GM11168 (cell line): ENCODE data around the gene ATXN1L.
"Not testable (repeated sequence)": the region's sequence is repeated elsewhere in the genome, so short reads cannot be mapped to it uniquely, and the experiment has no call there.

Experiments
- in situ Hi-C: fragments of 300-500 bp; cut with MboI; formaldehyde crosslinking; loops from one replicate; pipeline ENCODE4 v1.12.0; 2022; ENCODE audit warnings: low sequenced_read_pairs; ENCODE audit not compliant: unreplicated experiment

Gene ATXN1L

GRCh38 chr16:71845639-71846430 is at the start of gene ATXN1L:
Gene ATXN1L, plus strand, starts transcription at chr16:71845976. Its CDS starts 3,765 bp downstream, at chr16:71849741.
- in situ Hi-C loops = no loop called here

GRCh38 chr16:71796501-71797097 is 49.2 kb upstream of the ATXN1L start:
- in situ Hi-C loops = no loop called here

GRCh38 chr16:71803305-71803690 is 42.5 kb upstream of the ATXN1L start:
- in situ Hi-C loops = no loop called here

GRCh38 chr16:71807905-71808592 is 37.7 kb upstream of the ATXN1L start:
- in situ Hi-C loops = no loop called here

- in situ Hi-C loops = no loop called here
These were observed 37.0 kb upstream of the ATXN1L start, which contains the start of gene AP1G1 for GRCh38 chr16:71808593-71809459. Gene AP1G1, minus strand, starts transcription at chr16:71808834. Its CDS starts 19,355 bp downstream, at chr16:71789479.

GRCh38 chr16:71810155-71810530 is 35.6 kb upstream of the ATXN1L start:
- in situ Hi-C loops = not testable (repeated sequence)

GRCh38 chr16:71811261-71811803 is 34.4 kb upstream of the ATXN1L start:
- in situ Hi-C loops = no loop called here

GRCh38 chr16:71817155-71817500 is 28.6 kb upstream of the ATXN1L start:
- in situ Hi-C loops = not testable (repeated sequence)

GRCh38 chr16:71826533-71827017 is 19.2 kb upstream of the ATXN1L start:
- in situ Hi-C loops = no loop called here

GRCh38 chr16:71830359-71830758 is 15.4 kb upstream of the ATXN1L start:
- in situ Hi-C loops = no loop called here

- in situ Hi-C loops = not testable (repeated sequence)
These were observed 14.1 kb upstream of the ATXN1L start for GRCh38 chr16:71831698-71832097.

GRCh38 chr16:71832112-71832511 is 13.7 kb upstream of the ATXN1L start:
- in situ Hi-C loops = not testable (repeated sequence)

GRCh38 chr16:71834291-71834690 is 11.5 kb upstream of the ATXN1L start:
- in situ Hi-C loops = no loop called here

GRCh38 chr16:71837150-71837549 is 8.6 kb upstream of the ATXN1L start:
- in situ Hi-C loops = no loop called here

GRCh38 chr16:71840052-71840451 is 5.7 kb upstream of the ATXN1L start:
- in situ Hi-C loops = no loop called here

- in situ Hi-C loops = no loop called here
These were observed 2.2 kb upstream of the ATXN1L start for GRCh38 chr16:71843572-71843971.

- in situ Hi-C loops = no loop called here
These were observed 655 bp downstream of the ATXN1L start for GRCh38 chr16:71846431-71846830.

GRCh38 chr16:71847096-71847495 is 1.3 kb downstream of the ATXN1L start:
- in situ Hi-C loops = no loop called here

- in situ Hi-C loops = no loop called here
These were observed 2.8 kb downstream of the ATXN1L start for GRCh38 chr16:71848622-71849021.

GRCh38 chr16:71851746-71852145 is 6.0 kb downstream of the ATXN1L start:
- in situ Hi-C loops = no loop called here
